Suprapubic skin (tissue), 3 donors: ENCODE results near the gene MSANTD2.

Source experiments
- CTCF ChIP-seq, 2 donors: fragments of 200-600 bp in 1 of 2; fragments of 450-650 bp in 1 of 2; sonication (generic) in 1 of 2; IDR thresholded peaks; one replicate each; pipeline ENCODE4 v1.5.1; 2016 to 2019; ENCODE audit warnings: antibody characterized with exemption in 2 of 2, mild to moderate bottlenecking in 1 of 2, moderate library complexity in 1 of 2
- POLR2A ChIP-seq, 2 donors: fragments of 450-650 bp; IDR thresholded peaks; one replicate each; pipeline ENCODE4 v1.6.1; 2017; ENCODE audit warnings: antibody characterized with exemption in 2 of 2, mild to moderate bottlenecking in 2 of 2, moderate library complexity in 2 of 2

DNA sequence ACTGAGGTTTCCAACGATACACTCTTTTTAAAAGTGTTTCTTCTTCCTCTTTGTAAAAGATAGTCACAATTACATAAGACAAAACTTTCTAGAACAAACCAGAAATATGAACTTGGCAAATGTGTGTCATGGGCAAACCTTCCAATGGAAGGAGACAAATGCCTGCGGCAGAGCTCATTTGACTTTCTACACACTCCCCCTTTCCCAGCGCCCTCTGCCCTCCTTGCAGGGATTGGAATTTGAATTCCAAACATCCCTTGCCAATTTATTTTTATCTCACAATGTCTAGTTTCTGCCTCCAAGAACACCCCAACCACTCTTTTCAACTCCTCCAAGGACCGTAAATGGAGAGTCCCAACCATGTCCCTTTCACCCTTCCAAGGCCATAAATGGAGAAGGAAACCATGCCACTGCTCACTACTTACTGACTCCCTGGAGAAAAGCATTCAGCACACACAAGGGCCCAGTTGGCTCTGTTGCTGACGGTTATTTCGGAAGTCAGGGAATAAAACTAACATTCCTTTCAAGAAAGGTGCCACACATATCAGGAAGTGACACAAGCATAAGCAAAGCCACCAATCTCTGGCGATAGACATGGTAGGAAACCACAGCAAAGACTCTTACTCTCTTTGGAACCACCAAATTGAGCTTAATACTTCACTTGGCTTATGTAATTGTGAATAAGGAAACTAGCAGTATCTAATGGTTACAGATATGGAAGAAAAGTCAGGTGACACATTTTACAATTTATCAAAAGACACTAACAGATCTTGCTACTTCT lies 23.2 kb downstream of the MSANTD2 start:
- TF ChIP-seq CTCF (IDR thresholded peaks at IDR 0.05) (no peak), POLR2A (IDR thresholded peaks at IDR 0.05) (no peak)
